GM12891 (cell line): ENCODE data around the gene ENPEP.

ENCODE experiments used
- POLR2A ChIP-seq: IDR thresholded peaks from 2 replicates; pipeline ENCODE4 v1.6.1; 2011; ENCODE audit warnings: low read depth, low read length, control low read depth
- TAF1 ChIP-seq: IDR thresholded peaks from 2 replicates; pipeline ENCODE4 v1.6.1; 2011; ENCODE audit warnings: low read depth, low read length, control low read depth

GRCh38 chr4:110540581-110540980 lies 64.6 kb downstream of the ENPEP start:
- no peak for TF ChIP-seq POLR2A
- no peak for TF ChIP-seq TAF1
